GM12873 (cell line): Measurements from ENCODE around the gene NSD2.

Source experiments
- CTCF ChIP-seq: IDR thresholded peaks from 2 replicates; pipeline ENCODE4 v1.5.1; 2012; ENCODE audit warnings: low read depth, mild to moderate bottlenecking, moderate library complexity, low read length, control low read depth; ENCODE audit not compliant: insufficient read depth; ENCODE audit errors: missing control alignments

Gene NSD2

GRCh38 chr4:1862961-1863296 lies 8.3 kb upstream of the NSD2 start:
- TF ChIP-seq CTCF: no peak

GRCh38 chr4:1863297-1864033 lies 7.7 kb upstream of the NSD2 start:
- TF ChIP-seq CTCF: no peak

- TF ChIP-seq CTCF: no peak
These were observed 6.9 kb upstream of the NSD2 start for GRCh38 chr4:1864076-1865008.

- TF ChIP-seq CTCF: no peak
These were observed 5.0 kb upstream of the NSD2 start for GRCh38 chr4:1866189-1866661.

GRCh38 chr4:1868293-1868692 lies 2.9 kb upstream of the NSD2 start:
- no peak for TF ChIP-seq CTCF

GRCh38 chr4:1868912-1869311 lies 2.3 kb upstream of the NSD2 start:
- TF ChIP-seq CTCF: no peak
